Glomerular endothelial cell (primary cell): Measurements from ENCODE around the gene TP53BP1. TPM values are rescaled to one million over a fixed set of nuclear protein-coding genes. Genes with fewer than 3 reads are reported as not detected.

Source experiments
- DNase-seq: peaks from one replicate; pipeline ENCODE4 v3.0.0-alpha.2; 2011; ENCODE audit warnings: low read depth, low spot score; ENCODE audit errors: extremely low read depth
- total RNA-seq: library from RNA; depleted of rRNA; stranded (reverse); fragments of >200 nt; gene quantifications from 2 replicates; pipeline ENCODE4 v1.2.3, GENCODE V29; 2015

The TP53BP1 gene
- total RNA-seq, 1 donor from 2014 or later = 62.0 TPM

DNA sequence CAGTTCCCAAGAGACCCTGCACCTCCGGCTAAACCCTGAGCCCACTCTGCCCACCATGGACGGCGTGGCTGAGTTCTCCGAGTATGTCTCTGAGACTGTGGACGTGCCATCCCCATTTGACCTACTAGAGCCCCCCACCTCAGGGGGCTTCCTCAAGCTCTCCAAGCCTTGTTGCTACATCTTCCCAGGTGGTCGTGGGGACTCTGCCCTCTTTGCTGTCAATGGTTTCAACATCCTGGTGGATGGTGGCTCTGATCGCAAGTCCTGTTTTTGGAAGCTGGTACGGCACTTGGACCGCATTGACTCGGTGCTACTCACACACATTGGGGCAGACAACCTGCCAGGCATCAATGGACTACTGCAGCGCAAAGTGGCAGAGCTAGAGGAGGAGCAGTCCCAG, 28.5 kb upstream of the TP53BP1 start:
- no peak for DNase-seq

DNA sequence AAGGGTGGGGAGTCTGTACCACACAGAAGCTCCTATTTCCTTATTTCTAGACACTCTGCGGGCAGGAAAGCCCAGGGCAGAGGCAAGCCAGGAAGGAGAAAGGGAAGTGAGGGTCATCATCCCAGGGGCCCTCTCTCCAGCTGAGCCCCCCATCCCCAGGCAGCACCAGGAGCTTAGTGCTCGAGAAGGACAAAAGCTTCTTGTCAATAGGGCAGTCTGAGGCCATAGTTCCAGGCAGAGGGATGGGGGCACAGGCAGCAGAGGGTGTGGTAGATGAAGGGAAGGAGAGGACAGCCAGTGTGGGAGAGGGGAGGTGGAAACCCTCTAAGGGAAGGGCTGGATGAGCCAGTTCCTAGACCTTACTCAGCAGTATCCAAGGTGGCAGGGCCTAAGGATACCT, 27.2 kb upstream of the TP53BP1 start:
- DNase-seq = no peak

DNA sequence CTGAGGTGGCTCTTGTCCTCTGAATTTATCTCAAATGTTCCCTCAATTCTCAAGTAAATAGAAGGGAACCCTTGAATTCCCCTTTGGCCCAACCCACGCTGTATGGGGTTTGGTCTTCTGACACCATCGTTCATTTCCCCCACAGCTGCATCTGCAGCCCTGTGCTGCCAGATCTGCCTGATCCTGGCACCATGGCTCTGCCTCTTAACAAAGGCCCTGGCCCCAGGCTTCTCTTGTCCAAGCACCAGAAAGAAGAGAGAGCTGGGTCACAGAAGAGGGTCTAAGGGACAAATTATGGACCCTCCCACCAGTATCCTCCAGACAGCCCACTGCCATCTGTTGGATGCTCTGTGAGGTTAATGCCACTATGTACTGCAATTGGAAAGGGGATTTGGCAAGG, 26.2 kb upstream of the TP53BP1 start:
- DNase-seq = no peak

DNA sequence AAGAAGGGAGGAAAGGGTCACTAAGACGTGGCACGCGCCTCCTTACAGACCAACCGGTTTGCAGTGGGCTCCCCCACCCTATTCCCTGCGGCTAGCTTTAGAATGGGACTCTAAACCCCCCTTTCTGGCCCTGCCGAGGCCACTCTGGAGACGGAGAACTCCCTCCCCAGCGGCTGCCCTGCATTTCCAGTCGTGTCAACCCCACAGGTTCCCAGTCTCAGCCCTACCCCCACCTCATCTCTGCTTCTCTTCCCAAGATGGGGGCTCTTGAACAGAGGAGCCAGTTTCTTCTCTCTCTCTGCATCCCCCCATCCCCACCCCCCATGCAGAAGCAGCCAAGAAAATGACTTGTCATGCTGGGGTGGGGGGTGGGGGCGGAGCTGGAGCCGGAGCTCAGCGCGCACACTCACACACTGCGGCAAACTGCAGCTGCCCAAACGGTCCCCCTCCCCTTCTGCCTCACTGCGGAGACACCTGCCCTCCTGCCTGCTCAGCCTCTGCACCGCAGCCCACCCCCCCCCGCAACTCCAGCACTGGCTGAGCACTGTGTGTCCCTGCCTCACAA, 25.3 kb upstream of the TP53BP1 start:
- DNase-seq = no peak

DNA sequence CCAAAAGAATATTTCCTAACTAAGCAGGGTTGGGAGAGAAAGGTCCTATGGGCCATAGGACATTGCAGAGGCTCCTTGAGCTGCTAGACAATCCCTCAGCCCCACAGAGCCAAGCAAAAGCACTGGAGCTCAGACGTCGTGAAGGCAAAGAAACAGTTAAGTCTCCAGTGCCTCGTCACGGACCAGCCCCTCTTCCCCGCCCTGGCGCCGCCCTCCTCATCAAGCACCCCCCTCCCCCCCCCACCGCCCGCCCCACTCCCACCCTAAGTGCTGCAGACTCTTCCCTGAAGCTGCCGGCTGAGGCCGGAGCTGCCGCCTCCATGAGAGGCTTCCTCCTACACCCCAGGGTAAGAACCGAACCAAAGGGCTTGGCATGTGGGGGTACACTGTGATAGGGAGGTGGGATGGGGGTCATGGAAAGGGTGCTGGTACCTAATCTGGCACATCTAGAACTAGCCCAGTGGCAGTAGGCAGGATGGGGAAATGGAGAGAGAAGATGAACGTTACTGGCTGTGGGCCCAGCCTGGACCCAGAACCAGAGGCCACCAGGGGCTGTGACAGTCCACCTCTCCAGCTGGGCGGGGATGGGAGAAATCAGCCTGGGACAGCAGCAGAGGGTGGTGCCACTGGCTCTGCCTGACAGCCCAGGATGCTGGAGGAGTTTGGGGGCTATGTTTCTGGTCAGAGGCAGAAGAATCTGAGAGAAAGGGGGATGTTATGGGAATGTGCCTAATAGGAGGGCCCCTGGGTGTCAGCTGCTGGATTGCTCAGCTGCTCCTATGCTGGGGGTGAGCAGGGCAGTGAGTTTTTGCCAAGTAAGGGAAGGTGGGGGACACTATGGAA, 24.6 kb upstream of the TP53BP1 start, which contains the start of gene MAP1A:
MAP1A (plus strand) TSS at position 255 of the 843 bp plus-strand sequence. CDS start 3,866 bp downstream, outside the sequence.
- DNase-seq = no peak

DNA sequence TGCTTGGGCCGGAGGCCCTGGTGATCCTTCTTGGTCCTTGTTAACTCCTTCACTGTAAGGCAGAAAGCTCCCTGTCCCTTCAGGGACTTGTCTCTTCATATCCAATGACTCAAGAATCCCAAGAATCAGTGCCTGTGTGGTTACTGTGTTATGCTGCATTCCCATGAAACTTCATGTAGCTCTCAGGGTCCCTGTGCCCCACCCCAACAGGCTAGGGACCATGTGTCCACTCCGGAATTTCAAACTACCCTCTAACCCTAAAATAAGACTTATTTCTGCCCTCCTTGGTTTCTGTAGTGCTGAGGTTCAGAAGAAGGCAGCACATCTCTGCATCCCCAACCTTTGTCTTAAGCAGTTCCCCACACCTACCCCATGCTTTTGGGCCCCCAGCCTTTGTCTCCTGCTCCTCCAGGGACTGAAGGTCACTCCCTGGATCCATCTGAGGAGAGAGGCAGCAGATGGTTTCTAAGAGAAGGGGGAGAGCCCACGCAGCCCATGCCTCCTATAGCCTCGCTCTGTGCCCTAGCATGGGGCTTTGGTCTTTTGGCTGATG, 23.9 kb upstream of the TP53BP1 start:
- no peak for DNase-seq

DNA sequence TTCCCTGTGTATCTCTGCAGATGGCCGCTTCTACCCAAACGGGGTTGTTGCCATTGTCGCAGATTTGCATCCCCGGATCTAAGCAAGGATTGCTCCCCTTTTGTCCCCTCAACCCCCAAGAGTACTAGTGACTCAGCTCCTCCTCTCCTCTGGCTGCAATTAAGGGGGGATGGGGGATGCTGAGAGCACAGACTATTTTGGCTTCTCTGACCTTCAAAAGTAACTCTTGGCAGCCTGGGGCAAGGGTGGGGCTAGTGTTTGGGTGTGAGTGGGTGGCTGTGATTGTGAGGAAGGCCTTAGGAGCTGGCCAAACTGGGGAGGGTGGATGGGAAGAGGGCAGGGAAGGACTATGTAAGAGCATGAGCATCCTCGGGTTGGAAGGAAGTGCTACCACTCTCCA, 23.2 kb upstream of the TP53BP1 start:
- no peak for DNase-seq

DNA sequence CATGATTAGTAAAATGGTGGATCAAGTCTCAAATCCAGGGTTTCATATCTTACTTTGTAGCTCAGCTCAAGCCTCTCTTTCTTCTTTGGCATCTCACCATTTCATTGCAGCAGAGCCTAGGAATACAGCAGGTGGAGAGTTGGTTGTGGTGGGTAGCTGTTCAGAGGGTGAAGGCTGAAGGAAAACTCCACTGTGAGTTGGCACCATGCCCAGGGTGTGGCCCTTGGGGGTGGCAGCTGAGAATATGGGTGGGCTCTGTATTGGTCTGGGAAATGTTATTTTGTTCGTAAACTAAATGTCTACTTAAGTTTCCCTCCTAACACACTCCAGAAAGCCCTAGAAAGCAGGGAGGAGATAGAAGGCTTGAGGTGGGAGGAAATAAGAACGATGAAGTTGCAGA, 22.8 kb upstream of the TP53BP1 start:
- no peak for DNase-seq

DNA sequence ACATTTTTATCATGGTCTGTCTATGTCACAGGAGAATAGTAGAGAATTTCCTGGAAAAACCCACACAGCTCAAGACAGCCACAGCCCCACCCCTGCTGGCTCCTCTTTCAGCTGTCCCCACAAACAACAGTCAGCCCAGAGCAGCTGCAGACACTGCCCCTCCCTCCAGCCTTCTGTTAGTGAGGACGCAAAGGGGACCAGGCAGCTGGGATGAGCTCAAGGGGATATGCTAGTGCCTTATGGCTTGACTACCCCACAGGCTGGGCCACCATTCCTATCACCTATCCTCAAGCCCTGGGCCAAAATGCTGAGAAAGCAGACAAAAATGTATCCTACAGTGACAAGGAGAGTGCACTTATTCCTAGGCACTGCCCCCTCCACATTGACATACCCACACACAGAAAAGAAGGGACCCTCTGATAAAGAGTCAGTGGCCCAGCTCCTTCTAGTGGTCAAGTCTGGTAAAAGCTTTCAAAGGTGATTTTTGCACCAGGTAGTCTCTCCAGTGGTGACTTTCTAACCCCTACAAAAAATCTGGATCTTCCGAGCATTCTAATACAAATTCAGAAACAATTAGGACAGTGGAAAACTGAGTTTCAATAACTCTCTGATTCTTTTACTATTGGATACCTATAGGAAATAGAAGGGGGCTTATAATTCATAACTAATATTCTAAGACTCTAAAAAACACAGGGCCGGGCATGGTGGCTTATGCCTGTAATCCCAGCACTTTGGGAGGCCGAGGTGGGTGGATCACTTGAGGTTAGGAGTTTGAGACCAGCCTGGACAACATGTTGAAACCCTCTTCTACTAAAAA, 21.5 kb upstream of the TP53BP1 start:
- DNase-seq = no peak

DNA sequence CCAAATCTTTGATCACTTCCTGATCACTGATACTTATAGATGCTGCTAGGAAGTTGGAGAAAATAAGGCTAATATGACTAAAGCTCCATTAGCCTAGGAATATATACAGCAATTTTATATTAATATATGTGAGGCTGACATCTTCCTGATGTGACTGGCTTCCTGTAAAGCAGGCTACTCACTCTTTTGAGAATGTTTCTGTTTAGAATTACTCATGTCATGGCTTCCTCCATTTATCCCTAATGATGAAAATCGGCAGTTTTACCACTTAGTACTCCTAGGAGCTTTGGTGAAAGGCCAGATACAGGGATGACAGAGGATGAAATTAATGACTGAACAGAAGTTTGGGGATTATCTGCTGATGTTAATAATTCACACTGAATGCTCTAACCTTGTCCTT, 20.6 kb upstream of the TP53BP1 start:
- no peak for DNase-seq

DNA sequence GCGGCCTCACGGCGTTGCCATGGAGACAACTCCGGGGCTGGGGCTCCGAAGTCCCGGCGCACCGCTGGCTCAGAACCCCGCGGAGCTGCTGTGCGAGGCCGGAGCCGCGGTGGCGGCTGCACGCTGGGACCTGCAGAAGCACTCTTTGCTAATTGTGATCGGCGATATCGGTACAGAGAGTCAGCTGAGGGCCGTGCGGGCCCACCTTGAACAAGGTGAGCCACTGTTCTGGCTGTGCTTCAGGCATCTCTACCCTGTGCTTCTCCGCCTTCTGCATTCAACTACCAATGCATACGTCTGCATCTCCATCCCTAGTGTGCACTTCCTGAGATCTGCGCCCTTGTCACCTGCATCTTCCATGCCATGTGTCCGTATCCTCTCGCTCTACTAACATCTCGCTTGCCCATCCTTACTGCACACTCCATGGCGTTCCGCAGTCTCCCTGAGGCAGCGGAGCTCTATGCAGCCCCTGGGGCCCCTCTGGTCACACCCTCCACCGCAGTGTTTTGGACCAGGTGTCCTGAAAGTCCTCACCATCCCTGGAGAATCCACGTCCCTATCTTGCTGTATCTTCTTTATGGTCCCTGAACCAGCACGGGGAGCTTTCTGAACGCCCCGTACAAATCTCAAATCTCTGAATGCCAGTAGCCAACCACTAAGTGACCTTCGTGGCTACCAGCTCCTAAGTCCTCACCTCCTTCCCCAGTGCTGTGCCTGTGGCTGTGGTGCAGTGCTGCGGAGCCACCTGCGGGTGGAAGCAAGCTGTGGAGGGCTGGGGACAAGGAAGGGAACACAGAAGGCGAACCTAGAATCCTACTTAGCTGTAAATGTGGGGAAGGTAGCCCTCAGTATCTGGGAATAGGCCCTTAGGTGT, 18.3 kb upstream of the TP53BP1 start:
- no peak for DNase-seq

DNA sequence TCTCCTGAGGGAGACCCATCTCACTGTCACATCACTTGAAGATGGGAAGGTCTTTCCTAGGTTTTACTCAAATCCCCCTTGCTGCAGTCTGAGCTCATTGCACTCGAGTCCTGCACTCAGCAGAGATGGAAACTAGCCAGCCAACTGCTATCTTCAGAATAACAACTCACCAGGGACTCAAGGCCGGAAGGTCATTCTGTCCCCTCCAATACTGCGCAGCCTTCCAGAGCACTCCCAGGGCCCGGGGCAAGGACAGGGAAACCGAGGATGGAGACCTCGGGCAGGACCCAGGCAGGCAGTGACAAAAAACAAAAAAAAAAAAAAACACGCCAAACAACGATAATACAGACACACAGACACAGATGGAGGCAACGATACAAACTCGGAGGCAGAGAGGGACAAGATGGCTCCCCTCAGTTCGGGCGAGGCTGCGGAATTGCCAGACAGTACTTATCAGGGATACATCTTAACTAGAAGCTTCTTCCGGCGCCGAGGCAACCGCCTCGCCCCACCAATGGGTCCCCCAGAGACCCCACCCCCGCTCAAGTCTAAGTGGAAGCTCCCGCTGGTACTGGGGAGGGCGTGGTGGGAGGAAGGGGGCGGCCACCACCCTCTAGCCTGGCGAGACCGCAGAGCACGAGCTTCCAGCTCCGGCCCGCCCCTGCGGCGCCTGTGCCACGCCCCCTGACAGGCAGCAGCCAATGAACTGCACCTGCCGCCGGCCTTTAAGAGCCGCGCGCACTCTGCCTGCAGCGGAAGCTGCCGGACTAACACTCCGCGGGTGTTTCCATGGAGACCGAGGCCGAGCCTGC, 17.4 kb upstream of the TP53BP1 start:
- peak; percentile 72 for DNase-seq

DNA sequence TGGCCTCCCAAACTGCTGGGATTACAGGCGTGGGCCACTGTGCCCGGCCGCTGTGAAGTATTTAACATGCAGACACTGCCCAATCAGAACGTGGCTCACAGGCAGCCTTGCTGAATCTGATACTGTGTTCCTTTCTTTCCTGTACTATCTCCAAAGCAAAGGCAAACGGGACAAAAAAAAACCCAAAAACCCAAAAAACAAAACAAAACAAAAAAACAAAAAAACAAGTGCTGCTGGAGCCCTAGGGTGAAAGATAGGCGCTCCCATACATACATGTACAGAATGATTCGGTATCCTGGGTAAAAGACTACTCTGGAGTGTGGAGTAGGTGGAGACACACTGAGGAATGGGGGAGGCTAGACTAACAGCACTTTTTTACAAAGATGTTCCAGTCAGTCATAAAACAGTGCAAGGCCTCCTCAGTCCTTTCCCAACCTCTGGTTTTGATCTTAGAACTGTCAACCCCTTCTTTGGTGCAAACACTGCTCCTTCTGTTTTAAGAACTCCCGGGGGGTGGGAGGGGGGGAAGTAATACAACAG, 16.8 kb upstream of the TP53BP1 start:
- DNase-seq = no peak

DNA sequence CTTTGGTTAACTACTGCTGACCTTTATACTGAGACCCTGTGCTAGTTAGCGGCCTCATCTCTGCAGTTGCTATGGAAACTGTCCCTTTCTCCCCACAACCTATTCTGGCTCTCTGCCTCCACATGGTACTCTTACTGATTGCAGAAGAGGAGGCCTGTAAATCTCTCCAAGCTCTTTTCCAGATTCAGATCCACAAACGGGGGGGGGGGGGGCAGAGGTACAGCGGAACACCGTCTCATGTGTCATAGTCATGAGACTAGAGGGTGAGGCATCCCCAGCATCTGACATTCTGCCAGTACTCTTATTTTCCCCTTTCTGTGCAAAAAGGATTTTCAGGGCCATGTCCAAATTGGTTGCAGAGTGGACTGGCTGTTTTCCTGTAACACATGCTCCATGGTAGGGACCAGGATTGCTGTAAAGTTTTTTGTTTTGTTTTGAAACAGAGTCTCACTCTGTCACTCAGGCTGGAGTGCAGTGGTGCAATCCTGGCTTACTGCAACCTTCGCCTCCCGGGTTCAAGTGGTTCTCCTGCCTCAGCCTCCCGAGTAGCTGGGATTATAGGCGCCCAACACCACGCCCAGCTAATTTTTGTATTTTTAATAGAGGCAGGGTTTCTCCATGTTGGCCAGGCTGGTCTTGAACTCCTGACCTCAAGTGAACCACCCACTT, 16.2 kb upstream of the TP53BP1 start:
- no peak for DNase-seq

DNA sequence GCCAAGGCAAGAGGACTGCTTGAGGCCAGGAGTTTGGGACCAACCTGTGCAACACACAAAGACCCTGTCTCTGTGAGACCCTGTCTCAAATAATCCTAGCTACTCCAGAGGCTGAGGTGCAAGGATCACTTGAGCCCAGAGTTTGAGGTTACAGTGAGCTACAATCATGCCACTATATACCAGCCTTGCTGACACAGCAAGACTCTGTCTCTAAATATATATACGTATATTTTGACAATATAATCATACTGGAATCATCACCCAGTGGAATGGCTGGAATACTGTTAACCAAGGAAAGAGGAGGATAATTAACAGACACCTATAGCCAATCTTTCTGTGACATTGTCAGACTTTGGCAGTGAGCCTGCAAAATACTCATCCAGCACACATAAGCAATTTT, 15.5 kb upstream of the TP53BP1 start:
- no peak for DNase-seq

DNA sequence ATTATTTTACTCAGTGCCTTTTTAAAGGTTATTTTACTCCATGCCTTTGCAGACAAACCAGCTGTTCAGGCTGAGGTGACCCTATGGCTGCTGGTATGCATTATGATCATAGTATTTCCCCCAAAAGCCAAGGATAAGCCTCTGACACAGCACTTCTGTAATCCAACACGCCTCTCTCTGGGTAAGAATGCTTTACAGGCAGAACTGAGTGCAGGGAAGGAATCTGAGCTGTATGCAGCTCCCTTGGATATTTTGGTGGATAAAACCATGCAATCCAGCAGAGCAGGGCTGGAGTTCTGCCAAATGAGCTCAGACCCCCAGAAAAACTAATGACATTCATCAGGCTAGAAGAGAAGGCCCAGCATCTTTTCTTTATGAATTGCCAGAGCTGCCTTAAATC, 12.8 kb upstream of the TP53BP1 start:
- no peak for DNase-seq

DNA sequence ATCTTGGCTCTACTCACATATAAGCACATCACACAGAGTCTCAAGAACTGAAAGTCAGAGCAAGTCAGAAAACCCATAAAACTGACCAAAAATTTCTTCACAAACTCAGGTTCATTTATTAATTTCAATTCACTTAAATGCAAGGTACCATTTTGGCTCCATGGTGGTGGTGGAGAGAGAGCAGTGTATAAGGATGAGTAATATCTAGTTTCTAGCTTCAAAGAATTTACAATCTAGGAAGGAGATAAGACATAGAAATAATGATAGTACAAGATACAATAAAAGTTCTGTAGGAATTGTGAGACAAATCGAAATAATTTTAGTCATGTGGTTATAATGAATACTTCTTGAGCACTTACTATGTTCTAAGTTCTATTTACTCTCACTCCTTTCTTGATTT, 6.7 kb upstream of the TP53BP1 start:
- no peak for DNase-seq

DNA sequence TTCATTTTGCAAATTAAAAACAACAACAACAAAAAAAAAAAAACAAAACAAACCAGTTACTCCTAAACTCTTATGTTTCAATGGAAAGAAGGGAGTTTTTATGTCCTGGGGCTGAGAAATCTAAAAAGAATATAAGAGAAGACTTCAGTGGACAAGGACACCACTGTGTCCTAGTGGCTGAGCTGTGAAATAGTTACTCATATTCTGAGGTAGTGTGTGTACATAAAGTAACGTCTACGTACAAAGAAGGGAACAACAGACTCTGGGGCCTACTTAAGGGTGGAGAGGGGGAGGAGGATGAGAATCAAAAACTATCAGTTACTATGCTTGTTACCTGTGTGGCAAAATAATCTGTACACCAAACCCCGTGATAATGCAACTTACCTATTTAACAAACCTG, 6.0 kb upstream of the TP53BP1 start:
- no peak for DNase-seq
